ENCODE results near the gene SRSF4. TPM values are rescaled to one million over a fixed set of nuclear protein-coding genes. Genes with fewer than 3 reads are reported as not detected.
A peak's percentile ranks its signal among the peaks of the same experiment; 100 is the strongest.
"Not testable (repeated sequence)": the region's sequence is repeated elsewhere in the genome, so short reads cannot be mapped to it uniquely, and the experiment has no call there.

Gene SRSF4
- total and polyA plus RNA-seq, 7 donors: 42.2 to 84.8 (median 69.0) TPM

GRCh38 chr1:29136391-29136915, 45.2 kb downstream of the SRSF4 start:
- Histone ChIP-seq H3K9me3 (no peaks in the 10 kb centered on the region), H3K4me1 (no peaks in the 10 kb centered on the region), H3K4me3 (no peak overlapping the region), H3K36me3 (ENCODE audit: insufficient read depth in 1 of 2, low read depth in 1 of 2) (no peaks in the 10 kb centered on the region), H3K27ac (no peak overlapping the region), H3K27me3 (ENCODE audit: insufficient read depth in 3 of 3, low read length in 2 of 3) (peaks cover 0 to 3% (median 0%) of the 10 kb centered on the region in 3 donors)
- 49% methylated on average over 14 of the region's 14 CpGs for WGBS, 3 donors
- no peak for DNase-seq
- TF ChIP-seq, protein P1, sequence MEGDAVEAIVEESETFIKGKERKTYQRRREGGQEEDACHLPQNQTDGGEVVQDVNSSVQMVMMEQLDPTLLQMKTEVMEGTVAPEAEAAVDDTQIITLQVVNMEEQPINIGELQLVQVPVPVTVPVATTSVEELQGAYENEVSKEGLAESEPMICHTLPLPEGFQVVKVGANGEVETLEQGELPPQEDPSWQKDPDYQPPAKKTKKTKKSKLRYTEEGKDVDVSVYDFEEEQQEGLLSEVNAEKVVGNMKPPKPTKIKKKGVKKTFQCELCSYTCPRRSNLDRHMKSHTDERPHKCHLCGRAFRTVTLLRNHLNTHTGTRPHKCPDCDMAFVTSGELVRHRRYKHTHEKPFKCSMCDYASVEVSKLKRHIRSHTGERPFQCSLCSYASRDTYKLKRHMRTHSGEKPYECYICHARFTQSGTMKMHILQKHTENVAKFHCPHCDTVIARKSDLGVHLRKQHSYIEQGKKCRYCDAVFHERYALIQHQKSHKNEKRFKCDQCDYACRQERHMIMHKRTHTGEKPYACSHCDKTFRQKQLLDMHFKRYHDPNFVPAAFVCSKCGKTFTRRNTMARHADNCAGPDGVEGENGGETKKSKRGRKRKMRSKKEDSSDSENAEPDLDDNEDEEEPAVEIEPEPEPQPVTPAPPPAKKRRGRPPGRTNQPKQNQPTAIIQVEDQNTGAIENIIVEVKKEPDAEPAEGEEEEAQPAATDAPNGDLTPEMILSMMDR (IDR thresholded peaks at IDR 0.05): no peak
- intact Hi-C loops (cut with DNase I): no loop called here
- ATAC-seq: peak in 1 of 4 donors; percentile 45

GRCh38 chr1:29134695-29135028, 47.0 kb downstream of the SRSF4 start:
- H3K4me3 ChIP-seq: peak overlapping the region; percentile 18
- no peak for ATAC-seq
- H3K27me3 ChIP-seq (ENCODE audit: insufficient read depth in 3 of 3, low read length in 2 of 3): peaks cover 0 to 3% (median 0%) of the 10 kb centered on the region in 3 donors
- H3K9me3 ChIP-seq: no peaks in the 10 kb centered on the region
- intact Hi-C loops (cut with DNase I): no loop called here
- TF ChIP-seq, protein P1 (IDR thresholded peaks at IDR 0.05): no peak
- H3K4me1 ChIP-seq: no peaks in the 10 kb centered on the region
- H3K27ac ChIP-seq: no peak overlapping the region
- 69 to 74% (median 72%) methylated on average over 10 of the region's 10 CpGs for WGBS, 3 donors
- no peaks in the 10 kb centered on the region for H3K36me3 ChIP-seq (ENCODE audit: insufficient read depth in 1 of 2, low read depth in 1 of 2)
- DNase-seq: no peak

GRCh38 chr1:29133861-29134694, 47.6 kb downstream of the SRSF4 start:
- peaks cover 0 to 3% (median 0%) of the 10 kb centered on the region in 3 donors for H3K27me3 ChIP-seq (ENCODE audit: insufficient read depth in 3 of 3, low read length in 2 of 3)
- peak overlapping the region; percentile 18 for H3K4me3 ChIP-seq
- ATAC-seq (peak in 1 of 4 donors; percentile 25), DNase-seq (no peak)
- 66 to 74% (median 68%) methylated on average over 53 to 55 of the region's 55 CpGs for WGBS, 3 donors
- H3K27ac ChIP-seq: no peak overlapping the region
- TF ChIP-seq, protein P1 (IDR thresholded peaks at IDR 0.05): no peak
- no peaks in the 10 kb centered on the region for H3K9me3 ChIP-seq
- H3K4me1 ChIP-seq: no peaks in the 10 kb centered on the region
- intact Hi-C loops (cut with DNase I): no loop called here
- H3K36me3 ChIP-seq (ENCODE audit: insufficient read depth in 1 of 2, low read depth in 1 of 2): no peaks in the 10 kb centered on the region

GRCh38 chr1:29131056-29131455, 50.6 kb downstream of the SRSF4 start:
- H3K9me3 ChIP-seq; H3K4me3 ChIP-seq; H3K36me3 ChIP-seq (ENCODE audit: insufficient read depth in 1 of 2, low read depth in 1 of 2); H3K27me3 ChIP-seq (ENCODE audit: insufficient read depth in 3 of 3, low read length in 2 of 3); H3K4me1 ChIP-seq; DNase-seq; ATAC-seq; H3K27ac ChIP-seq; intact Hi-C loops (cut with DNase I): not testable (repeated sequence)
- 90 to 91% (median 90%) methylated on average over 19 to 29 of the region's 29 CpGs for WGBS, 3 donors

DNA sequence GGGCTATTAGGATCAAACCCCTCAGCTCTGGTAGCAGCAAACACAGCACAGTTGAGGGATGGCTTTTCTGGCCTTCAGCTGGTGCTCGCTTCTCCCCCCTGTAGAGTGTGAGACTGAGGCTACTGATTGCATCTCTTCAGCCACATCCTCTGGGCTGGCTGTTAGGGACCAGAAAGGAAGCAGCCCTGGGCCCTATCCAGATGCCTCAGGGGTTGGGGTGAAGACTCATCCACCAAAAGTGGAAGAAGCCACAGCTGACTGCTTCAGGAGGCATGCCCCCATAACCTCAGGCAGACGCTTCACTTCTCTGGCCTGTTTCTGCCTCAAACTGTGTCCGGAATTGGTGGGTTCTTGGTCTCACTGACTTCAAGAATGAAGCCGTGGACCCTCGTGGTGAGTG, 51.8 kb downstream of the SRSF4 start:
- Histone ChIP-seq H3K27ac (no peak overlapping the region), H3K4me3 (no peak overlapping the region), H3K9me3 (no peaks in the 10 kb centered on the region), H3K4me1 (no peaks in the 10 kb centered on the region), H3K27me3 (ENCODE audit: insufficient read depth in 3 of 3, low read length in 2 of 3) (peaks cover 0 to 8% (median 3%) of the 10 kb centered on the region in 3 donors), H3K36me3 (ENCODE audit: insufficient read depth in 1 of 2, low read depth in 1 of 2) (no peaks in the 10 kb centered on the region)
- TF ChIP-seq, protein P1 (IDR thresholded peaks at IDR 0.05): no peak
- ATAC-seq: no peak
- 78 to 83% (median 83%) methylated on average over 5 of the region's 5 CpGs for WGBS, 3 donors
- DNase-seq: no peak
- intact Hi-C loops (cut with DNase I): no loop called here

Data from psoas muscle (tissue), 8 donors.